Activated CD4-positive, CD25-positive, alpha-beta regulatory T cell treated with anti-CD3 and anti-CD28 coated beads, Interleukin-2, amount 50 U/mL, for 24 hours (primary cell): ENCODE measurements around the gene GNAS.

ENCODE experiments used
- ATAC-seq, 2 donors: fragments of 150-1000 bp; cut with Tn5 transposase; one replicate each; pipeline ENCODE4 v1.10.0; 2021; ENCODE audit warnings: mild to moderate bottlenecking in 1 of 2, moderate library complexity in 1 of 2

Gene GNAS

DNA sequence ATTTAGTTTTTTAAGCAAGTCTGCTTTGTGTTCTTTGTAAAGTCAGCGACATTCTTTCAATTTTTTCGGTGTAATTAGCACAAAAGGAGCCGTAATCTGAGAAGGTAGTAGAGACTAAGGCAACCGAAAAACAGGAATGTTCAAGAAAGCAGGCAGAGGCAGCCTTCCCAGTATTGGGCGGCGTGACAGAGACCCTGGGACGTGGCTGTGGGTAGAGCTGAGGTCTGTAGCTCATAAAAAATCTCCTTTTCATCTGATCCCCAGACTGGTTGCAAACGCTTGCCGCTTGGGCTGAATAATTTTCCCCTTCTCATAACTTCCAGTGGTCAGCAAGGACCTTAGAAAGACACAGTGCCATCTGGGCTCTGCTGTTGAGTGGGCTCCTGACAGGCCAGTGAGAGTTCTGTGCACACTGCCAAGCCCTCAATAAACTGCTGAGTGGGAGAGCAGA, 30.8 kb downstream of the GNAS start:
- ATAC-seq = no peak

DNA sequence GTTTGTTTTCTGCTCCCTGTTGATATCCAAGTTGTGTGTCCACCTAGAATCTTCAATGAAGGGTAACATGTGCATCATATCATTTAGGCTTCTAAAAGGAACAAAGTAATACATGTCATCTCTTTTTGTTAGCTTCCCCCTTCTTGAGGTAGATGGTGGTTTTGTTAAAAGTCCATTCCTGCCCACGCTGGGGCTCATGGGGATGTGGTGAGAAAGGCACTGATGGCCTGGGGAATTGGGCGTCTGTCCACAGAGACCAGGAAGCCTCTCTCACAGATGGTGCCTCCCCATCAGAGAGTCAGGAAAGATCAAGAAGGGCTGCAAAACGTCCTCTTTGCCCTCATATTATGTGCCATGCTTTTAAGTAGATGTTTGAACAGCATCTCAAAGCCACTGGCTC, 32.5 kb downstream of the GNAS start:
- ATAC-seq = no peak

DNA sequence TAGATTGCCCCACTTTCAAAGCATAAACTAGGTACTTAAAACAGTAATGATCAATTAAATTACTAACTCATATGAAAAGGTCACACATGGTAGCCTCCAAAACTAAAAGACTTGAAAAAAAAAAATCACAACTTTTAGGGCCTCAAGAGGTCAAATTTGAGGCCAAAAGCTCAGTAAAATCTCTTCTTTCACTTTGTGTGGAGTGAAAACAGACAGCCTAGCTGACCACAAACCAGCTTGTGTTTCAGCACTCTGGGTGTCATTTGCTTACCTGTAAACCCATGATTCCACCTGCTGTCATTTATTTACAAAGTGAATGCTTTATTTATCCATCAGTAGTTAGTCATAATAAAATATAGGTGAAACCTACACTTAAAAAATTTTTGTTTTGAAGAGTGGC, 34.0 kb downstream of the GNAS start:
- no peak for ATAC-seq

GRCh38 chr20:58888103-58888502, 35.6 kb downstream of the GNAS start:
- ATAC-seq = no peak

DNA sequence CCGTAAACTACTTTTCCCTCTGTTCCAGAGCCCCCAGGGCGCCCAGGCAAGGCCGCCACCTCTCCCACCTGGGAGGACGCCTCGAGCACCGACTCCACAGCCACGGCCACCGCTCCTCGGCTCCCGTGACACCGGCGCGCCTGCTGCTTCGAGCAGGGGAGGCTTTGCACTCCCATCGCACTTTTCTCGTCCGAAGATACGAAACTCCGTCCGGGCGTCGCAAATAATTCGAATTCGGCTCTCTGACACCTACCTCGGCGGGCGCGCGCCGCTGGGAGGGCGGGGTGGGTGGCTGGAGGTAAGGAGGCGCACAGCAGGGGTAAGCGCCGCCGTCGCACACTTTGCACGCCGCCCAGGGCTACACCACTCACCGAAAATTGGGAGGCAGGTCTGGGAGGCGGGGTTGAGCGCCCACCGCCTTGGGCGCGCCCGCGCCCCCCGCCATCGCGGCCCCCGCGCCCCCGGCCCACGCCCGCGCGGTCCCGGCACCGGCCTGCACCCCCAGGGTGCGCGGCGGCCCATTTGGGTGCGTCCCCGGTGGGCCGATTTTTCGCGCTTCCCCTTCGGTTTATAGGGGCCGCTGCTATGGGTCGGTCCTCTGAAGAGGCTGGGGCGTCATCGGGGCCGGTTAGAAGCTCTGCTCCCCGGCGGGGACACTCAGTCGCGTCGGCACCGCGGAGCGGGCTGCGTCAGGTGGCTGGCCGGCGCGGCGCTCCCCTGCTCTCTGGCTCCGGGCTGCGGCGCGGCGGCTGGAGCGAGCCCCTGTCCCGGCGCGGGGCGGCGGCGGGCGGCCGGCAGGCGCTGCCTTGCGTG, 36.2 kb downstream of the GNAS start:
- peak; percentile 63 to 65 for ATAC-seq

- no peak for ATAC-seq
Measured at GRCh38 chr20:58889334-58889760, 36.8 kb downstream of the GNAS start.

GRCh38 chr20:58889798-58890517, 37.4 kb downstream of the GNAS start:
- ATAC-seq = no peak

DNA sequence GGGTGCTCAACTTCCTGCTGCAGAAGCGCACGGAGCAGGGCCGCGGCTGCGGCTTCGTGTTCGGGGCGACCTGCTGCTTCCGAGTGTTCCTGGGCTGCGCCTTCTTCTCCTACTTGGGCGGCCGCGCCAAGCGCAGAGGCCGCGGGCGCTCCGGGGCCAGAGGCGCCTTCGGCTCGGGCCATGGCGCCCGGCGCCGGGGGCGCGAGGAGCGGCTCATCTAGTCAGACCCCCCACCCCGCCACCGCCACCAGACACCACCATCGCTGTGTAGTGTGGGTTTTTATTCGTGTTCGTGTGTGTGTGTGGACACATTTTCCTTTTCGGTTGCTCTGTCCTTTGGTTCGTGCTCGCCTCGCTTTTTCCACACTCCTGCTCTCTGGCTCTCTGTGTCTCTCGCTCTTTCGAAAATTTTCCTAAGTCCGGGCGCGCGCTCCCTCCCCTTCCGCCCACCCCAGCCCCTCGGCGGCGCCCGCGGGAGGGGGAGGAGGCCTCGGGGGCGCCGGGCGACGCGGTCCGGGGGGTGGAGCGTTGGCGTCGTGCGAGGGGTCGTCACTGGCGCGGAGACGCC, 38.1 kb downstream of the GNAS start:
- peak; percentile 22 to 24 for ATAC-seq

DNA sequence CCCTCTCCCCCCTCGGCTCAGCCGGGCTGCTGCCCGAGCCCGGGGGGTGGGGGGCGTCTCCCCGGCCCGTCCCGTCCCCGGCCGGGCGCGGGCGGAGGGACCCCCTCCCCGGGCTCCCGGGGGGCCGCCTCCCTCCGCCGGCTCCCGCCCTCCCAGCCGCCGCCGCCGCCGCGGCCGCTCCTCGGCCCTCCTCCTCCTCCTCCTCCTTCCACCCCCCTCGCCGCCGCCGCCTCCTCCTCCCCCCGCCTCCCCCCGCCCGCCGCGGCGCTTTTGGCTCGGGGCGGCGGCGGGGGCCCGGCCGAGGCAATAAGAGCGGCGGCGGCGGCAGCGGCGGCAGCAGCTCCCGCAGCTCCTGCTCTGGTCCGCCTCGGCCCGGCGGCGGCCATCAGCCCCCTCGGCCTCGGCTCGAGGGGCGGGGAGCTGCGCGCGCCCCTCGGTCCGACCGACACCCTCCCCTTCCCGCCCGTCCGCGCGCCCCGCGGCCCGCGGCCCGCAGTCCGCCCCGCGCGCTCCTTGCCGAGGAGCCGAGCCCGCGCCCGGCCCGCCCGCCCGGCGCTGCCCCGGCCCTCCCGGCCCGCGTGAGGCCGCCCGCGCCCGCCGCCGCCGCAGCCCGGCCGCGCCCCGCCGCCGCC, 38.7 kb downstream of the GNAS start:
- ATAC-seq = peak; percentile 7 to 19

GRCh38 chr20:58891718-58892140, 39.2 kb downstream of the GNAS start:
- ATAC-seq = peak in 1 of 2 donors; percentile 0

DNA sequence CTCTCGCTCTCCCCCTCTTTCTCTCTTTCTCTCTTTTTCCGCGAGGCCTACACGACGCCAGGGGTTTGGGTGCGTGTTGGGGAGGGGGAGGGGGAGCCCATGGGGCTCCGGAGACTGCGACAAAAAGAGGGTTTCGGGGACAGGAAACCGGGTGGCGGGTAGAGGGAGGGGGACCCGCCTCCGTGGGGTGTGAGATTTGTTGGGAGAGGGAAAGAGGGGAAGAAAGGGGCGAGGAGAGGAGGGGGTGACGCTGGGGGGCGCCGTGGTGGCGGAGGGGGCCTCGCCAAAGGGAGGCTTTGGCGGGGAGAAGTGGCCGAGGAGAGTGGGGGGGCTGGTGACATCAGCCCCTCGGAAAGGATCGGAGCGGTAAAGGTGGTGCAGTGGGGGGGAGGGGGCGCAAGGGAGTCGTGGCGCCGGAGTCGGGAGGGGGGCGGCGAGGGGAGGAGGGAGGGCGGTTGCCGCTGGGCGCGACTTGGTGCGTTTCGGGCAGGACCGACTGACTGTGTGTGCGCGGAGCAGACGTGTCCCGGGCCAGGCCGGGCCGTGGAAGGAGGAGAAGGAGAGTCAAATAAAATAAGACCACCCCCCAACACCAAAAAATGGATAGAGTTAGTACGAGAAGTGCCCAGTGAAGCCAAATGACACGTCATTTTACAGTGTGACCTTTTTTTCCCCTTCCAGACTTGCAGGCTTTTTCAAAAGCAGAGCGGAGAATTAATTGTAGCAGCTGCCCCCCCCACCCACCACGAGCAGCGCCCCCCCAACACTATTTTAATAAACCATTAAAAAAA, 39.8 kb downstream of the GNAS start:
- peak; percentile 9 to 10 for ATAC-seq

GRCh38 chr20:58892932-58893224, 40.4 kb downstream of the GNAS start:
- no peak for ATAC-seq

GRCh38 chr20:58893355-58894120, 41.0 kb downstream of the GNAS start:
- peak in 1 of 2 donors; percentile 28 for ATAC-seq

- no peak for ATAC-seq
Measured at GRCh38 chr20:58894652-58895447, 42.3 kb downstream of the GNAS start.

DNA sequence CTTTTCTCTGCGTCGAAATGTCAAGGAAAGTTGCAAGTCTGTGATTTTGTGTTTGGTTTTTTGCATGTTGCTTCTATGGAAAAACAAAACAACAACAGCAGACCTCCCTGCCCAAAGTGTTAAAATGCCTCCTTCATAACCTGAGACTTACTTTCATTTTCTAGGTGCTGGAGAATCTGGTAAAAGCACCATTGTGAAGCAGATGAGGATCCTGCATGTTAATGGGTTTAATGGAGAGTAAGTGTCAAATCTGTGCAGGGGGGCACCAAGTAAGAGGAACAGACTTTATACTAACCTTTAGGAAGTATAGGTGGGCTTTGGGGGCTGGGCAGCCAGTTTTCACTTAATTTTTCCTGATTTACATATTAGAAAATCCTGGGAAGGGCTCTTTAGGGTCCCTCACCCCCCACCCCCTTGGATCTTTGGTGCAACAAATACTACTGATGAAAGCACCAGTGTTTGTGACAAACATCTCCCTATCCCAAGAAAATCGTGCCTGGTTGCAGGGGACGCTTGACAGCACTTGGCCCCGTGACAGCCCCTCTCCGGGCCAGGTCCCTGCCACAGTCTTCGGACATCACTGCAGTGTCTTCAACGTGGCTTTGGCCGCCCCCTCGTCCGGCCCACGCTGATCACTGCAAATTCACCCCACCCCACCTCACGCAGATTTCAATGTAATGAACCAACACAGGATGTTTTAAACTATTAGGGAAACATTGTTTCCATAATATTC, 43.1 kb downstream of the GNAS start:
- ATAC-seq = no peak

DNA sequence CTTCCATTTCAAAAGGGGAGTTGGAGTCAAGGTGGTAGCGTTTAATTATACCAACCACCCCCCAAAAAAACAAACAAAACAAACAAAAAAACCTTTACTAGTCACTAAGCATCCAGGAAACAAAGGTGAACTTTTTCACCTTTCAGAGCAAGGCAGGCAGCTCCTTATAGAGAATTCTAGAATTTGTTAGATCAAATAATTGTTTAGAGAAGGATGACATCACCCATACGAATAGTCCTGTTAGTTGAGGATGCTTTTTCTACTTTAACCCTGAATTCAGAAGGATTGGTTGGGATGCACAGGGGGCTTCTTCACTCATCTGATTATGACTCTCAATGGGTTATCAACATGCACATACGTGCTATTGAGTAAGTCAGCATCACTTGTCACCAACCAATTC, 44.3 kb downstream of the GNAS start:
- ATAC-seq = no peak

DNA sequence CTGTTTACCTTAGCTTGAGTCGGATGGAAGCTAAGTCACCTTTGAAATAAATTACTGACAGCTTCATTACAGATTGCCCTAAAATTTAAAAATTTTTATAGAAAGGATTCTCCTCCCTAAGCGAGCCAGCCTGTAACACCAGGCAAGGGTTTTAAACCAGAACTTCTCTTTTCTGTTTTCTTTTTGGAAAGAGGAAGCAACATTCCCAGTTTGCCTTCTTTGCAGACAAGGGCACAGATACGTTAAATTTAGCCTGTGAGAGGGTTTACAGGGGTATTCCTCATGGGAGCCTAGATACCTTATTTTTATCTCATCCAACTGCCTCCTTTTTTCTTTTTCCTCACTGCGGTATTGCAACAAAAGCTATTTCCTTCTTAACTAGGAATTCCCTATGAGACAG, 45.0 kb downstream of the GNAS start:
- ATAC-seq = no peak

DNA sequence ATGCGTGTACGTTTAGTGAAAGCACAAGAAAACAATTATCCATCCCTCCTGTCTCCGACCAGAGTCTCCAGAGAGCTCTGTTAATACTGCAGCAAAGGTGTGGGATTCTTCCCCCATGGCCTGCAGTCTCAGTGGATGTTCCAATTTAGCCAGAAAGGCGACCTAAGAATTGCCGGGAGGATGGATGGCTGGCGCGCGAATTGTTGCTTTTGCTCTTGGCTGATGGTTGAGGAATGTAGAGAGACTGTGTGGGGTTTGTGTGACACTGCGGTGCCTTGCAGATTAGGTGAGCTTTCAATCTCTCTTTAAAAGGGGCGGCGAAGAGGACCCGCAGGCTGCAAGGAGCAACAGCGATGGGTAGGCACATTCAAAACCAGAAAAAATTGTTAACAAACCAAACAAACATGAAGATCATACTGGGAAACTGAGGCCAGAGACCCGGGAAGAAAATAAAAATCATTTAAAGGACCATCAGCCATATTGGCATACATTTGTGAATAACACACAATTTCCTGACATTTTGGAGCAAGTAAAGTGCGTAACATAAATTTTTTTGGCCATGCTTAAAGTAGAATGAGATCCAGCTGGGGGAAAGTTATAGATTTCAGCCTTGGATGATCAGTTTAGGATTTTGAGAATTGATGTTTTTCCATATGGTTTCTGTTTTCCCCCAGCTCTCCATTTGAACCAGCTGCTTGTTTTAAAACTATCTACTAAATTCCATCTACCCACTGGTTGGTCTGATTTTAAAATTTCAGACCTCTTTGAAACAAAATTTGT, 46.3 kb downstream of the GNAS start:
- ATAC-seq = no peak

DNA sequence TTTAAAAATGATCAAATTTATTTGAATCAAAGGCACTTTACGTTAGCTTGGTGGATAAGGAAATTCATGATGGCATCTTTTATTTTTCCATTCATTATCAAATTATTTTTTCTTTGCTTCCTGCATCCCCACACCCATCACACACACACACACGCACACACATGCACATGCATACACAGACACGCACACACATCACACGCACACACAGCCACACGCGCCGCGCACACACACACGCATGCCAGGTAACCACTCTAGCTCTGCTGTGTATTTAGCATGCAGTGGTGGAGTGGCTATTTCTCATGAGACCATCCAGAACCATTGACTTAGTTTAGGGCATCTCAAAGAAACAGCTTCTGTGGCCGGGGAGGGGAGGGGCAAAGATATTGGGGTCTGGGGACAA, 47.0 kb downstream of the GNAS start:
- no peak for ATAC-seq
